ENCODE results near the gene MAGEB1. TPM values are rescaled to one million over a fixed set of nuclear protein-coding genes. Genes with fewer than 3 reads are reported as not detected.

Gene MAGEB1
- total RNA-seq, 1 experiment from 2014 or later: not detected

GRCh38 chrX:30275498-30275897 lies 28.6 kb downstream of the MAGEB1 start:
- no peaks in the 10 kb centered on the region for H3K27me3 ChIP-seq (ENCODE audit: control insufficient read depth, insufficient read depth, low read length)
- H3K4me3 ChIP-seq (ENCODE audit: low read depth in 2 of 2, low read length in 2 of 2): no peak overlapping the region
- in situ Hi-C loops (cut with HindIII; ENCODE audit: low pct_unique_long_range_greater_than_20kb, low sequenced_read_pairs): no loop called here
- no TSS peak for BruUV-seq (replicated peaks)
- CTCF ChIA-PET: no interaction called here
- H3K9me3 ChIP-seq (ENCODE audit: control insufficient read depth, insufficient read depth, low read depth, low read length): no peaks in the 10 kb centered on the region
- TF ChIP-seq CTCF (IDR thresholded peaks at IDR 0.05) (peak; percentile 6; the same call in 1 of the 2 replicates), TCF7L2 (IDR thresholded peaks at IDR 0.05; ENCODE audit: low read depth, low read length) (no peak)
- DNase-seq (ENCODE audit: low read depth, low spot score) (no peak), ATAC-seq (no peak)
- POLR2A ChIA-PET: no interaction called here
- intact Hi-C loops (cut with micrococcal nuclease; ENCODE audit: unreplicated experiment): loop anchor here (2.0 kb wide), 1 partner anchor 229 kb away; no protein-coding TSS in a partner anchor
- no peak overlapping the region for H3K27ac ChIP-seq (ENCODE audit: low read length)
- H3K36me3 ChIP-seq (ENCODE audit: control insufficient read depth, insufficient read depth, low read length): no peaks in the 10 kb centered on the region
- no peaks in the 10 kb centered on the region for H3K4me1 ChIP-seq (ENCODE audit: control insufficient read depth, insufficient read depth, low read length)

- Histone ChIP-seq H3K4me1 (ENCODE audit: control insufficient read depth, insufficient read depth, low read length) (no peaks in the 10 kb centered on the region), H3K4me3 (ENCODE audit: low read depth in 2 of 2, low read length in 2 of 2) (no peak overlapping the region), H3K27ac (ENCODE audit: low read length) (no peak overlapping the region), H3K36me3 (ENCODE audit: control insufficient read depth, insufficient read depth, low read length) (no peaks in the 10 kb centered on the region), H3K27me3 (ENCODE audit: control insufficient read depth, insufficient read depth, low read length) (no peaks in the 10 kb centered on the region), H3K9me3 (ENCODE audit: control insufficient read depth, insufficient read depth, low read depth, low read length) (no peaks in the 10 kb centered on the region)
- BruUV-seq (replicated peaks): no TSS peak
- ChIA-PET POLR2A (no interaction called here), CTCF (no interaction called here)
- TF ChIP-seq CTCF (IDR thresholded peaks at IDR 0.05): no peak
- TF ChIP-seq POLR2AphosphoS5 (IDR thresholded peaks at IDR 0.05; ENCODE audit: low read depth, low read length): no peak
- TF ChIP-seq REST (IDR thresholded peaks at IDR 0.05; ENCODE audit: insufficient read depth in 1 of 2, low read depth in 2 of 2, low read length in 1 of 2): no peak
- no peak for TF ChIP-seq TCF7L2 (IDR thresholded peaks at IDR 0.05; ENCODE audit: low read depth, low read length)
- TF ChIP-seq SIN3A (IDR thresholded peaks at IDR 0.05; ENCODE audit: borderline replicate concordance, insufficient read depth, low read depth, low read length): no peak
- DNase-seq (ENCODE audit: low read depth, low spot score) (no peak), ATAC-seq (no peak)
- in situ Hi-C loops (cut with HindIII; ENCODE audit: low pct_unique_long_range_greater_than_20kb, low sequenced_read_pairs) (no loop called here), intact Hi-C loops (cut with micrococcal nuclease; ENCODE audit: unreplicated experiment) (no loop called here)
These were observed 31.4 kb downstream of the MAGEB1 start for GRCh38 chrX:30278365-30278764.

All from Panc1 (cell line).